Measurements from ENCODE around the gene B3GAT3.

DNA sequence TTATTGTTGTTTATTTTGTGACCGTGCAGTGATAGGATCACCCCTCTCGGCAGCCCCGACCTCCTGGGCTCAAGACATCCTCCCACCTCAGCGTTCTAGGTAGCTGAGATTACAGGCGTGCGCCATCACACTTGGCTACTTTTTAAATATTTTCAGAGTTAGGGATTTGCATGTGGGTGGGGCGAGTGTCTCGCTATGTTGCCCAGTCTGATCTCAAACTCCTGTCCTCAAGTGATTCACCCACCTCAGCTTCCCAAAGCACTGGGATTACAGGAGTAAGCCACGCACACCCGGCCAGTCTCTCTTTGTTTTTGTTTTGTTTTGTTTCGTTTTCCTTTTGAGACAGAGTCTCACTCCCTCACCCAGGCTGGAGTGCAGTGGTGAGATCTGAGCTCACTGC, 32.5 kb upstream of the B3GAT3 start:
- no peak for TF ChIP-seq POLR2A (IDR thresholded peaks at IDR 0.05)
- TF ChIP-seq, protein P1, sequence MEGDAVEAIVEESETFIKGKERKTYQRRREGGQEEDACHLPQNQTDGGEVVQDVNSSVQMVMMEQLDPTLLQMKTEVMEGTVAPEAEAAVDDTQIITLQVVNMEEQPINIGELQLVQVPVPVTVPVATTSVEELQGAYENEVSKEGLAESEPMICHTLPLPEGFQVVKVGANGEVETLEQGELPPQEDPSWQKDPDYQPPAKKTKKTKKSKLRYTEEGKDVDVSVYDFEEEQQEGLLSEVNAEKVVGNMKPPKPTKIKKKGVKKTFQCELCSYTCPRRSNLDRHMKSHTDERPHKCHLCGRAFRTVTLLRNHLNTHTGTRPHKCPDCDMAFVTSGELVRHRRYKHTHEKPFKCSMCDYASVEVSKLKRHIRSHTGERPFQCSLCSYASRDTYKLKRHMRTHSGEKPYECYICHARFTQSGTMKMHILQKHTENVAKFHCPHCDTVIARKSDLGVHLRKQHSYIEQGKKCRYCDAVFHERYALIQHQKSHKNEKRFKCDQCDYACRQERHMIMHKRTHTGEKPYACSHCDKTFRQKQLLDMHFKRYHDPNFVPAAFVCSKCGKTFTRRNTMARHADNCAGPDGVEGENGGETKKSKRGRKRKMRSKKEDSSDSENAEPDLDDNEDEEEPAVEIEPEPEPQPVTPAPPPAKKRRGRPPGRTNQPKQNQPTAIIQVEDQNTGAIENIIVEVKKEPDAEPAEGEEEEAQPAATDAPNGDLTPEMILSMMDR (IDR thresholded peaks at IDR 0.05), result no peak
